ENCODE measurements around the gene EHD1. TPM values are rescaled to one million over a fixed set of nuclear protein-coding genes. Genes with fewer than 3 reads are reported as not detected.

The EHD1 gene
- total RNA-seq, 1 experiment from 2014 or later = 57.9 TPM

GRCh38 chr11:64842851-64843685 lies 35.4 kb downstream of the EHD1 start:
- peak; percentile 63 for DNase-seq (ENCODE audit: low read depth)

GRCh38 chr11:64842366-64842759 lies 36.1 kb downstream of the EHD1 start:
- DNase-seq (ENCODE audit: low read depth) = no peak

- no peak for DNase-seq (ENCODE audit: low read depth)
These were observed 36.6 kb downstream of the EHD1 start for GRCh38 chr11:64841592-64842365.

- no peak for DNase-seq (ENCODE audit: low read depth)
These were observed 38.3 kb downstream of the EHD1 start for GRCh38 chr11:64839887-64840782.

- no peak for DNase-seq (ENCODE audit: low read depth)
These were observed 39.1 kb downstream of the EHD1 start for GRCh38 chr11:64839335-64839734.

- no peak for DNase-seq (ENCODE audit: low read depth)
These were observed 39.7 kb downstream of the EHD1 start for GRCh38 chr11:64838600-64839334.

- DNase-seq (ENCODE audit: low read depth) = no peak
These were observed 40.5 kb downstream of the EHD1 start for GRCh38 chr11:64837887-64838351.

- DNase-seq (ENCODE audit: low read depth) = no peak
These were observed 41.9 kb downstream of the EHD1 start for GRCh38 chr11:64836448-64837072.

- no peak for DNase-seq (ENCODE audit: low read depth)
These were observed 42.6 kb downstream of the EHD1 start for GRCh38 chr11:64835616-64836447.

GRCh38 chr11:64834723-64835615 lies 43.5 kb downstream of the EHD1 start:
- peak; percentile 86 for DNase-seq (ENCODE audit: low read depth)

GRCh38 chr11:64834031-64834722 lies 44.2 kb downstream of the EHD1 start:
- DNase-seq (ENCODE audit: low read depth) = no peak

GRCh38 chr11:64833509-64833908 lies 44.9 kb downstream of the EHD1 start:
- no peak for DNase-seq (ENCODE audit: low read depth)

GRCh38 chr11:64833198-64833502 lies 45.3 kb downstream of the EHD1 start:
- DNase-seq (ENCODE audit: low read depth) = no peak

GRCh38 chr11:64832467-64833197 lies 45.8 kb downstream of the EHD1 start:
- no peak for DNase-seq (ENCODE audit: low read depth)

GRCh38 chr11:64831411-64831891 lies 47.0 kb downstream of the EHD1 start:
- DNase-seq (ENCODE audit: low read depth) = no peak

GRCh38 chr11:64829536-64830251 lies 48.7 kb downstream of the EHD1 start:
- no peak for DNase-seq (ENCODE audit: low read depth)

GRCh38 chr11:64827451-64827839 lies 51.0 kb downstream of the EHD1 start:
- no peak for DNase-seq (ENCODE audit: low read depth)
